Measurements from ENCODE around the gene RTN4RL1. TPM values are rescaled to one million over a fixed set of nuclear protein-coding genes. Genes with fewer than 3 reads are reported as not detected.

Gene RTN4RL1
- total RNA-seq, 1 experiment from 2014 or later: 0.80 TPM

- Histone ChIP-seq H3K4me3 (ENCODE audit: low read depth in 2 of 2, low read length in 2 of 2) (no peak overlapping the region), H3K27me3 (ENCODE audit: control insufficient read depth, insufficient read depth, low read length) (0 out of 2 replicates have a peak, but pooled peaks cover 2% of the 10 kb centered on the region), H3K4me1 (ENCODE audit: control insufficient read depth, insufficient read depth, low read length) (no peaks in the 10 kb centered on the region; the same call in 1 of the 2 replicates), H3K9me3 (ENCODE audit: control insufficient read depth, insufficient read depth, low read depth, low read length) (no peaks in the 10 kb centered on the region), H3K27ac (ENCODE audit: low read length) (no peak overlapping the region), H3K36me3 (ENCODE audit: control insufficient read depth, insufficient read depth, low read length) (no peaks in the 10 kb centered on the region)
- ATAC-seq (peak; percentile 90), DNase-seq (ENCODE audit: low read depth, low spot score) (peak; percentile 39)
- BruUV-seq (replicated peaks): no TSS peak
- ChIA-PET POLR2A (interaction anchor here (0.5 to 0.7 kb wide), 2 partner anchors 107 to 123 kb away, joined by 3 read pairs; no protein-coding TSS in a partner anchor), CTCF (interaction anchor here (0.6 to 1.2 kb wide), 8 partner anchors 57 to 146 kb away, joined by 3 to 22 read pairs (median 4); partner anchors contain the start of genes HIC1 and RTN4RL1)
- intact Hi-C loops (cut with micrococcal nuclease; ENCODE audit: unreplicated experiment) (loop anchor here (2.0 kb wide), 1 partner anchor 120 kb away; no protein-coding TSS in a partner anchor), in situ Hi-C loops (cut with HindIII; ENCODE audit: low pct_unique_long_range_greater_than_20kb, low sequenced_read_pairs) (no loop called here)
- no peak for TF ChIP-seq REST (IDR thresholded peaks at IDR 0.05; ENCODE audit: insufficient read depth in 1 of 2, low read depth in 2 of 2, low read length in 1 of 2)
- peak; percentile 85 for TF ChIP-seq CTCF (IDR thresholded peaks at IDR 0.05)
Observed at GRCh38 chr17:1908699-1909309, 116.3 kb downstream of the RTN4RL1 start.

GRCh38 chr17:1907909-1908698, 117.0 kb downstream of the RTN4RL1 start:
- Histone ChIP-seq H3K4me1 (ENCODE audit: control insufficient read depth, insufficient read depth, low read length) (no peaks in the 10 kb centered on the region; the same call in 1 of the 2 replicates), H3K36me3 (ENCODE audit: control insufficient read depth, insufficient read depth, low read length) (no peaks in the 10 kb centered on the region), H3K27me3 (ENCODE audit: control insufficient read depth, insufficient read depth, low read length) (0 out of 2 replicates have a peak, but pooled peaks cover 2% of the 10 kb centered on the region), H3K9me3 (ENCODE audit: control insufficient read depth, insufficient read depth, low read depth, low read length) (no peaks in the 10 kb centered on the region), H3K27ac (ENCODE audit: low read length) (no peak overlapping the region), H3K4me3 (ENCODE audit: low read depth in 2 of 2, low read length in 2 of 2) (no peak overlapping the region)
- TF ChIP-seq CTCF (IDR thresholded peaks at IDR 0.05) (no peak), SIN3A (IDR thresholded peaks at IDR 0.05; ENCODE audit: borderline replicate concordance, insufficient read depth, low read depth, low read length) (no peak), POLR2AphosphoS5 (IDR thresholded peaks at IDR 0.05; ENCODE audit: low read depth, low read length) (no peak), REST (IDR thresholded peaks at IDR 0.05; ENCODE audit: insufficient read depth in 1 of 2, low read depth in 2 of 2, low read length in 1 of 2) (no peak), TCF7L2 (IDR thresholded peaks at IDR 0.05; ENCODE audit: low read depth, low read length) (no peak)
- BruUV-seq (replicated peaks): no TSS peak
- CTCF ChIA-PET: interaction anchor here (0.9 to 1.2 kb wide), 7 partner anchors 58 to 147 kb away, joined by 3 to 22 read pairs (median 4); partner anchors contain the start of genes HIC1 and RTN4RL1
- in situ Hi-C loops (cut with HindIII; ENCODE audit: low pct_unique_long_range_greater_than_20kb, low sequenced_read_pairs): no loop called here
- POLR2A ChIA-PET: interaction anchor here (0.5 to 0.7 kb wide), 2 partner anchors 107 to 124 kb away, joined by 3 read pairs; no protein-coding TSS in a partner anchor
- ATAC-seq (peak; percentile 36; the same call in 1 of the 2 replicates), DNase-seq (ENCODE audit: low read depth, low spot score) (no peak)
- intact Hi-C loops (cut with micrococcal nuclease; ENCODE audit: unreplicated experiment): loop anchor here (2.0 kb wide), 1 partner anchor 121 kb away; no protein-coding TSS in a partner anchor

Measured in Panc1 (cell line).